ENCODE data around the gene TMC1. TPM values are rescaled to one million over a fixed set of nuclear protein-coding genes. Genes with fewer than 3 reads are reported as not detected.

Gene TMC1
- total RNA-seq, 2 donors from 2014 or later = 0.29 to 0.42 TPM

DNA sequence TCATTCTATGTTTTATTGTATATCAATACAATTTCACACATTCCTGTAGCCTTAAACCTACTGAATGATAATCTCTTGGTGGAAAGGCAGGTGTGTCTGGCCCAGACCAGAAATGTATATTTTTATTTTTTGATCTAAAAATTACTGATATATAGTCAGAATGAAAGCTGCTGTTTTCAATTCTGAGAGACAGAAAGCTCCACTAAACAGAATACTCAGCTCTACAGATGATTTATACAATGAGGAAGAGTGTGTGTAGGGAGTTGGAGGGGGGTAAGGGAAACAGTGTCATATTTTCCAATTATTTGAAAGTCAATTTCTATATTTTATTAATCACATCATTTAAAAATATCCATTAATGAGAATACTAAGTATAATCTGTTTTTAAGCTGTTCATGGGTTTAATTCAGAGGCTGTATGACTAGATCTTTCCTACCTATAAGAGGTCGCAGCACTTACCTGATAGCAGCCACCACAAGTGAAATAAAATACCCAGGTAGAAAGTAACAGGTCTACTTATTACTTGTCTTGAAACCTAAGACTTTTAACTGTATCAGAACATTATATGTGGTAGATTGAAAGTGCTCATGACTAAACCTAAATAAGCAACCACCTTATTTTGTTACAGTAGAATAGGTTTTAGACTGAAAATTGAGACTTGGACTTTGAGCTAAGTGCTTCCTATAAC lies 183.4 kb downstream of the TMC1 start:
- Histone ChIP-seq H3K4me1 (no peaks in the 10 kb centered on the region), H3K27ac (no peak overlapping the region), H3K4me3 (no peak overlapping the region), H3K9ac (ENCODE audit: low read depth in 2 of 2, low read length in 2 of 2) (no peak overlapping the region), H3K27me3 (no peaks in the 10 kb centered on the region), H3K9me3 (no peaks in the 10 kb centered on the region), H3K36me3 (no peaks in the 10 kb centered on the region)
- no peak for DNase-seq
- TF ChIP-seq, protein P1, sequence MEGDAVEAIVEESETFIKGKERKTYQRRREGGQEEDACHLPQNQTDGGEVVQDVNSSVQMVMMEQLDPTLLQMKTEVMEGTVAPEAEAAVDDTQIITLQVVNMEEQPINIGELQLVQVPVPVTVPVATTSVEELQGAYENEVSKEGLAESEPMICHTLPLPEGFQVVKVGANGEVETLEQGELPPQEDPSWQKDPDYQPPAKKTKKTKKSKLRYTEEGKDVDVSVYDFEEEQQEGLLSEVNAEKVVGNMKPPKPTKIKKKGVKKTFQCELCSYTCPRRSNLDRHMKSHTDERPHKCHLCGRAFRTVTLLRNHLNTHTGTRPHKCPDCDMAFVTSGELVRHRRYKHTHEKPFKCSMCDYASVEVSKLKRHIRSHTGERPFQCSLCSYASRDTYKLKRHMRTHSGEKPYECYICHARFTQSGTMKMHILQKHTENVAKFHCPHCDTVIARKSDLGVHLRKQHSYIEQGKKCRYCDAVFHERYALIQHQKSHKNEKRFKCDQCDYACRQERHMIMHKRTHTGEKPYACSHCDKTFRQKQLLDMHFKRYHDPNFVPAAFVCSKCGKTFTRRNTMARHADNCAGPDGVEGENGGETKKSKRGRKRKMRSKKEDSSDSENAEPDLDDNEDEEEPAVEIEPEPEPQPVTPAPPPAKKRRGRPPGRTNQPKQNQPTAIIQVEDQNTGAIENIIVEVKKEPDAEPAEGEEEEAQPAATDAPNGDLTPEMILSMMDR (IDR thresholded peaks at IDR 0.05) = no peak
- intact Hi-C loops (cut with DNase I) = no loop called here

DNA sequence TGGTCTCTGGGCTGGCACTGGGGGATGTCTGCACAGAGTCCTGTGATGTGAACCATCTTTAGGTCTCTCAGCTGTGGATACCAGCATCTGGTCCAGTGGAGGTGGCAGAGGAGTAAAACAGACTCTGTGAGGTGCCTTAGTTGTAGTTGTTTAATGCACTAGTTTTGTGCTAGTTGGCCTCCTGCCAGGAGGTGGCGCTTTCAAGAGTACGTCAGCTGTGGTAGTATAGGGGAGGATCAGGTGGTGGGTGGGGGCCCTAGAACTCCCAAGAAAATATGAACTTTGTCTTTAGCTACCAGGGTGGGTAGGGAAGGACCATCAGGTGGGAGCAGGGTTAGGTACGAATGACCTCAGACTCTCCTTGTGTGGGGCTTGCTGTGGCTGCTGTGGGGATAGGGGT lies 197.1 kb downstream of the TMC1 start:
- intact Hi-C loops (cut with DNase I) = no loop called here
- Histone ChIP-seq H3K9ac (ENCODE audit: low read depth in 2 of 2, low read length in 2 of 2) (no peak overlapping the region), H3K27ac (no peak overlapping the region), H3K36me3 (no peaks in the 10 kb centered on the region), H3K4me3 (no peak overlapping the region), H3K9me3 (no peaks in the 10 kb centered on the region), H3K27me3 (no peaks in the 10 kb centered on the region), H3K4me1 (no peaks in the 10 kb centered on the region)
- TF ChIP-seq, protein P1 (IDR thresholded peaks at IDR 0.05) = no peak
- DNase-seq = no peak

DNA sequence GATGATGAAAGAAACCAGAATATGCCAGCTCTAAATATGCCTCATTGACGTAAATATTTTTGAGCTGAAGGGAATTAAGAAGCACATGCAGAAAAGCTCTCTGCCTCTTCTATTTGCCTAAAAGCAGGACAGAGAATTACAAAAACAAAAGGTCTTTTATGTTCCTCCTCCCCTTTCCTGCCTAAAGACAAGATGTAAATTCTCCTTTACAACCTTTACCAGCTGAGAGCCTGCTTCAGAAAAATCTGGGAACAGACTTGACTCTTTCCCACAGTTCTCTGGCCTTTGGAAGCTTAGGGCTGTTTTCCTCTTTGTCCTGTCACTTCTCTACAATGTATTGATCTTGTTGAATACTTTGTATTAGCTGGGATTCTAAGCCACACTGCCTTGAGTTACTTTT lies 199.7 kb downstream of the TMC1 start:
- Histone ChIP-seq H3K4me1 (no peaks in the 10 kb centered on the region), H3K4me3 (no peak overlapping the region), H3K9me3 (no peaks in the 10 kb centered on the region), H3K27me3 (no peaks in the 10 kb centered on the region), H3K27ac (no peak overlapping the region), H3K9ac (ENCODE audit: low read depth in 2 of 2, low read length in 2 of 2) (no peak overlapping the region), H3K36me3 (no peaks in the 10 kb centered on the region)
- DNase-seq = no peak
- intact Hi-C loops (cut with DNase I) = no loop called here
- TF ChIP-seq, protein P1 (IDR thresholded peaks at IDR 0.05) = no peak

DNA sequence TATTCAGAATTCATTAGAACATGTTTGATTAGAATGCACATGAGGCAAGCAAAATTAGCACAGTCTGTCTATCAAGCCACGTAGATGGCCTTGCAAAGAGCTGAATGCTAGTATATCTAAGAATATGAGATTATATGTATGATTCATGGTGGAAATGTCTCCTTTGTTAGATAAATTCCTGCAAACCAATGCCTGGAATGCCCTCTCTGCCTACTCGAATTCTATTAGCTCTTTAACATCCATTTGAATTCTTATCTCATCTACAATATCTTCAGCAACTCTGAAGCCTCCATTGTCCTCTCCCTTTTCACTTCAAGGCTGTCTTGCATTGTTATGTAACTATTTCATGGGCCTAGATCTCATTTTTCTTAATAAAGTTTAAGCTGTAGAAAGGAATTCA lies 205.5 kb downstream of the TMC1 start:
- no peaks in the 10 kb centered on the region for H3K4me1 ChIP-seq
- DNase-seq = no peak
- no peak overlapping the region for H3K4me3 ChIP-seq
- no peaks in the 10 kb centered on the region for H3K27me3 ChIP-seq
- H3K9me3 ChIP-seq = no peaks in the 10 kb centered on the region
- intact Hi-C loops (cut with DNase I) = no loop called here
- no peak overlapping the region for H3K27ac ChIP-seq
- no peak overlapping the region for H3K9ac ChIP-seq (ENCODE audit: low read depth in 2 of 2, low read length in 2 of 2)
- no peaks in the 10 kb centered on the region for H3K36me3 ChIP-seq
- TF ChIP-seq, protein P1 (IDR thresholded peaks at IDR 0.05) = no peak

DNA sequence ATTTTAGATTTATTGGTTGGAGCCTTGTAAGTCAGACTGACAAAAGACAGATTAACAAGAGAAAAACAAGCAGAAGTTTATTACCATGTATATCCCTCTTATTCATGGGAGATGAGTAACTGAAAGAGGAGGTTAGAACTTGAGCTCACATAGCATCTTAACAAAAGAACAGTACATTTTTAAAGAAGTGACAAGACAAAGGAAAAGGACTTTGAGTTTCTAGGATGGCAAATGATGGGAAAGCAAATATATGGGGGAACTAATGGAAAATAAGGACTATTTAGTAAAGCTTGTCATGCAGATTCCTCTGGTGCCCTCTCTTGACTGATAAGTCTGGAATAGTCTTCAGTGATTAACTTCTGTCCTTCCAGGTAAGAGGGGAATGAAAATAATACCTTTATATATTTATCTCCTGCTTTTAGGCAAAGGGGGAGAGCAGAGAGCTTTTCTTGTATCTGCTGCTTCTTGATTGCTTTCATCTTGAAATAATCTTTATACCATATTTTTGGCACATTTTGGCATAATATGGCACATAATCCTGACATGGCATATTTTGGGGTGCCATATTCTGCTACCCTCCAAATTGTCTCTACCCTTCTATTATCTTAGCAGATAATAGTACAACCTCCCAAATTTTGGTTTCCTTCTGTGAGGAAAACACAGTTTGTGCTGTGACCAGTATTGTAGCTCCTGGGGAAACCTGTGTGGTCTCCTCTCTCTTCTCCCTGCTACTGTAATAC lies 206.8 kb downstream of the TMC1 start:
- Histone ChIP-seq H3K9ac (ENCODE audit: low read depth in 2 of 2, low read length in 2 of 2) (no peak overlapping the region), H3K27me3 (no peaks in the 10 kb centered on the region), H3K9me3 (no peaks in the 10 kb centered on the region), H3K27ac (no peak overlapping the region), H3K36me3 (no peaks in the 10 kb centered on the region), H3K4me1 (no peaks in the 10 kb centered on the region), H3K4me3 (no peak overlapping the region)
- no peak for DNase-seq
- intact Hi-C loops (cut with DNase I) = no loop called here
- TF ChIP-seq, protein P1 (IDR thresholded peaks at IDR 0.05) = no peak
